ENCODE results near the gene INSIG2. TPM values are rescaled to one million over a fixed set of nuclear protein-coding genes. Genes with fewer than 3 reads are reported as not detected.

INSIG2 gene
- total and polyA plus RNA-seq, 8 donors: 31.5 to 56.6 (median 37.9) TPM

DNA sequence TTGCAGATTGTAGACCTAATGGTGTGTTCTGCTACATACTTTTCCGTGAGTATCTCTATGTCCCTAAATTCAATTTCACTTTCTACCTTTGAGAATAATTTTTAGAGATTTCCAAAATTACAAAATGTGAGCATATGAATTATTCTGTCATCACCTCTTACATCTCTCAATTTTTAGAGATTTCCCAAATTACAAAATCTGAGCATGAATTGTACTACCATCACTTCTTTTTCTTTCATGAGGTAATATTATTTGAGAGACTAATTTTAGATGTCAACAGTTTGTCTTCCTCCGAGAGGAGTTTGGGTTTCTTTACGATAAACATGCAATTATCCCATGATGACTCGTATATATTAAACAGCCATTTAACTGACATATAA is 32.1 kb downstream of the INSIG2 start:
- intact Hi-C loops (cut with DNase I): no loop called here
- Histone ChIP-seq H3K9me3 (no peaks in the 10 kb centered on the region), H3K27me3 (no peaks in the 10 kb centered on the region), H3K4me3 (no peak overlapping the region), H3K4me1 (peaks cover 27 to 40% of the 10 kb centered on the region in 2 donors), H3K36me3 (no peaks in the 10 kb centered on the region), H3K27ac (no peak overlapping the region)
- DNase-seq: no peak
- ATAC-seq: no peak
- TF ChIP-seq, protein P1, sequence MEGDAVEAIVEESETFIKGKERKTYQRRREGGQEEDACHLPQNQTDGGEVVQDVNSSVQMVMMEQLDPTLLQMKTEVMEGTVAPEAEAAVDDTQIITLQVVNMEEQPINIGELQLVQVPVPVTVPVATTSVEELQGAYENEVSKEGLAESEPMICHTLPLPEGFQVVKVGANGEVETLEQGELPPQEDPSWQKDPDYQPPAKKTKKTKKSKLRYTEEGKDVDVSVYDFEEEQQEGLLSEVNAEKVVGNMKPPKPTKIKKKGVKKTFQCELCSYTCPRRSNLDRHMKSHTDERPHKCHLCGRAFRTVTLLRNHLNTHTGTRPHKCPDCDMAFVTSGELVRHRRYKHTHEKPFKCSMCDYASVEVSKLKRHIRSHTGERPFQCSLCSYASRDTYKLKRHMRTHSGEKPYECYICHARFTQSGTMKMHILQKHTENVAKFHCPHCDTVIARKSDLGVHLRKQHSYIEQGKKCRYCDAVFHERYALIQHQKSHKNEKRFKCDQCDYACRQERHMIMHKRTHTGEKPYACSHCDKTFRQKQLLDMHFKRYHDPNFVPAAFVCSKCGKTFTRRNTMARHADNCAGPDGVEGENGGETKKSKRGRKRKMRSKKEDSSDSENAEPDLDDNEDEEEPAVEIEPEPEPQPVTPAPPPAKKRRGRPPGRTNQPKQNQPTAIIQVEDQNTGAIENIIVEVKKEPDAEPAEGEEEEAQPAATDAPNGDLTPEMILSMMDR (IDR thresholded peaks at IDR 0.05): no peak

DNA sequence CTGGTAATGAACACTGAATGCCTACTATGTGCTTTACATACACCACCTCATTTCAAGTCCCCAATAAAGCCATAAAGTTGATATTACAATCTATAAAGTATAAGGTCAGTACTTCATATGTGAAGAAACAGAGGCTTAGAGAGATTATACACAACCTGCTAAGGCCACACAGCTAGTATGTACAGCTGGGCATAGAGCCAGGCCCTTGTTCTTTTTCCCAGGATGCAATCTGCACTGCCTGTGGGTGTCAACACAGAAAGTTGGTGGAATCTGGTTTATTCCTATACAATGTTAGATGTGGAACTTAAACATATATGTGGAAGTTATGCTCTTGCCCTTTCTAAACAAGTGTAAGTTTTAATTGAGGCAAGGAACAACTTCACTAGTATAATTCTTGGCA is 32.8 kb downstream of the INSIG2 start:
- Histone ChIP-seq H3K9me3 (no peaks in the 10 kb centered on the region), H3K4me3 (no peak overlapping the region), H3K27ac (no peak overlapping the region), H3K27me3 (no peaks in the 10 kb centered on the region), H3K36me3 (no peaks in the 10 kb centered on the region), H3K4me1 (peaks cover 27 to 40% of the 10 kb centered on the region in 2 donors)
- peak in 1 of 4 donors; percentile 42 for DNase-seq
- intact Hi-C loops (cut with DNase I): no loop called here
- no peak for ATAC-seq
- TF ChIP-seq, protein P1 (IDR thresholded peaks at IDR 0.05): no peak

DNA sequence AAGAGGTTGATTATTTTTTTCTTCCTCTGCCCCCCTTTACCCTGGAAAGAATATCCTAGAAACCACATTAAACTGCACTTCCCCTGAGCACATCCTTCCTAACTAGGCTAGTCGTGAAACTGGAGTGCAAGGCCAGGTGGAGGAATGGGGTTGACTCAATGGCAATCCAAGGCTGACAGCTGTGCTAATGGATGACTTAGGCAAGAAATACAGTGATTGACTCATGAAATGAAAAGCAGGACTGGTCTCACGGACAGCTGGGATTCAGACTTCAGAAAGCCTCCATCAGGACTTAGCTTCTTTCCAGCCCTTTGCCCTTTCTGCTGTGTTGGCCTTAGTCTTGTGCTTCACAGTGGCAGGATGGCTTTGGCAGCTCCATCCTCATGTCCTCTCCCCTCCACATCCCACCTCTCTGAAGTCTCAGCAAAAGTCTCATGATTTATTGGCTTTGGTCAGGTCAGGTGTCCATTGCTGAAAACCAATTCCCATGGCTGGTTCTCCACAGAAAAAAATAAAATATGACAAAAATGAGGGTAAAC is 33.8 kb downstream of the INSIG2 start:
- Histone ChIP-seq H3K27me3 (no peaks in the 10 kb centered on the region), H3K4me1 (peaks cover 27 to 40% of the 10 kb centered on the region in 2 donors), H3K4me3 (no peak overlapping the region), H3K27ac (peak overlapping the region; percentile 15 to 70), H3K9me3 (no peaks in the 10 kb centered on the region), H3K36me3 (no peaks in the 10 kb centered on the region)
- intact Hi-C loops (cut with DNase I): no loop called here
- ATAC-seq: no peak
- DNase-seq: no peak
- TF ChIP-seq, protein P1 (IDR thresholded peaks at IDR 0.05): no peak

DNA sequence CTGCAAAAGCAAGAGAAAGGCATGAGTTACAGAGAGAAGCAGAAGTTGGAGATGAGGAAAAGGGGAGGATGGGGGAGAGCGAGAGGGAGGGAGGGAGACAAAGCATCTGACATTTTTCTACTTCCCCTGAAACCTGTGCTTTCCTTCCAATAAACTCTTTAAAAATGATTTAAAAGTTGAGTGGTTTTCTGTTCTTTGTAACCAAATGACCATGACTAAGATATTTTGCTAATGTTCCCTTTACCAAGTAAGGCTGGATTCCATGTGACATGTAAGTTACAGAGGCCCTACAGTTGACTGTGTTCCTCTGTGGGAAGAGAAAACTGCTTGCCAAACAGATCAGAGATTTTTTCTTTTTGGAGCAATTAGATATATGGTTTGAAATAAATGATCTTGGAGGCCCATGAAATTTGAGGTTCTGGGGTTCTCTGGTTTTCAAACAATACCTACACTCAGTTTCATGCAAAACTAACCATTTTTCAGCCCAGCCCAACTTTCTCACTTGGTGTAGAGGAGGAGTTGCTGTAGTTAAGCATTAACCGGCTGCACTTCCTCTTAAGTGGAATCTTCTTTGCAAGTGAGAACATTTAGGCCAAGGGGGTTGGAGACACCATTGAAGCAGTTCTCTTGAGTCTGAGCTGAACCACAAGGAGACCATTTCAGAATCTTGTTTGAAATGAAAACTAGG is 34.5 kb downstream of the INSIG2 start:
- intact Hi-C loops (cut with DNase I): no loop called here
- Histone ChIP-seq H3K27ac (peak overlapping the region; percentile 70 to 81), H3K36me3 (no peaks in the 10 kb centered on the region), H3K4me1 (peaks cover 27 to 38% of the 10 kb centered on the region in 2 donors), H3K9me3 (no peaks in the 10 kb centered on the region), H3K4me3 (no peak overlapping the region), H3K27me3 (no peaks in the 10 kb centered on the region)
- DNase-seq: peak in 1 of 4 donors; percentile 13
- ATAC-seq: peak; percentile 31
- TF ChIP-seq, protein P1 (IDR thresholded peaks at IDR 0.05): no peak

DNA sequence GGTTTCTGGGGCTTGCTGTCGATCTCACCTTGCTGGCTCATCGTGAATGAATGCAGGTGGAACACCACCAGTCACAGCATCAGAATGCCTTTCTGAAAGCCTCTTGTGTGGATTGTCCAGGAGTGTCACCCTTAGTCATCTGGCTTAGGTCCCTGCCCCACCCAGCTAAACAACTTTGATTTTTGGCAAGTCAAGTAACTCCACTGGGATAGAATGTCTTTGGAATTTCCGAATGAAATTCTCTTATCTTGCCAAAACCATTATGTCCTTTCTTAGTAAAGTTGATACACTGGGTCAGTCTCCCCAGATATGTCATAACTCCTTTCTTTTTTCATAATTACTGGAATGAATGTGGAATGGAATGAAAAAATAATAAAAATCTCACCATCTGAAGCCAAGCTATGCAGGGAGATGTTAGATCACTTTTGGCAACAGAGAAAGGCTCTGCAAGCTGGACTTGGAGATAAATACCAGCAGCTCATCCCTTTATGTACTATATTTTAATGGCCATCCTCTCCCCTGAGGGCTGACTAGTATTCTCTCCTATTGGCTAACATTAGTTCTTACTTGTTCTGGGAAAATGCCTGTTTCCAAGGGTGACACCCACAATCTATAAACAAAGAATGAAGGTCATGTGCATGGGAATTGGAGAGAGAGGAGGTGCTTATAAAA is 35.4 kb downstream of the INSIG2 start:
- Histone ChIP-seq H3K9me3 (no peaks in the 10 kb centered on the region), H3K4me1 (peaks cover 27 to 32% of the 10 kb centered on the region in 2 donors), H3K27me3 (no peaks in the 10 kb centered on the region), H3K36me3 (no peaks in the 10 kb centered on the region), H3K27ac (peak overlapping the region; percentile 70 to 81), H3K4me3 (no peak overlapping the region)
- peak; percentile 61 for ATAC-seq
- TF ChIP-seq, protein P1 (IDR thresholded peaks at IDR 0.05): no peak
- DNase-seq: peak in 1 of 4 donors; percentile 50
- intact Hi-C loops (cut with DNase I): no loop called here

All from left lung (tissue), 10 donors.